ENCODE measurements around the gene PI4KB. TPM values are rescaled to one million over a fixed set of nuclear protein-coding genes. Genes with fewer than 3 reads are reported as not detected.

PI4KB gene
- 172 and 273 TPM in 2 replicates for total RNA-seq (2011; cell fraction: chromatin; rRNA removed; ENCODE audit: low replicate concordance)
- total RNA-seq (2011; cell fraction: nucleolus; rRNA removed), result 144 and 147 TPM in 2 replicates
- total RNA-seq (2011; cell fraction: nucleoplasm; rRNA removed), result 134 and 144 TPM in 2 replicates
- 45.1 and 62.4 TPM in 2 replicates for total RNA-seq (2014; rRNA removed)
- total RNA-seq (2014; rRNA removed; fragmentation: Illumina TruSeq; extraction: Trizol), result 20.5 and 27.9 TPM in 2 replicates
- total RNA-seq (2015; rRNA removed; fragmentation: Illumina TruSeq; extraction: Trizol), result 30.1 and 32.8 TPM in 2 replicates
- 51.8 and 54.3 TPM in 2 replicates for total RNA-seq (2021)
- polyA plus RNA-seq (2011; rRNA removed), result 65.4 and 78.3 TPM in 2 replicates
- polyA plus RNA-seq (2011; cell fraction: cytosol; rRNA removed), result 75.5 and 76.8 TPM in 2 replicates
- polyA plus RNA-seq (2011; cell fraction: nucleus; rRNA removed), result 206 and 207 TPM in 2 replicates
- 38.3 and 59.7 TPM in 2 replicates for polyA plus RNA-seq (2012)
- polyA plus RNA-seq (2014; fragmentation: Illumina TruSeq; extraction: Trizol), result 55.8 and 58.0 TPM in 2 replicates
- polyA plus RNA-seq (2014; fragmentation: Nextera tagmentation; extraction: Ambion mirVana), result 1 to 10 TPM; 3.1 to 8.9 TPM
- 45.9 and 67.2 TPM in 2 replicates for polyA plus RNA-seq (2014; rRNA removed)
- 89.6 and 112 TPM in 2 replicates for polyA minus RNA-seq (2011; rRNA and poly(A)+ RNA removed)
- polyA minus RNA-seq (2011; cell fraction: cytosol; rRNA and poly(A)+ RNA removed), result 33.2 and 48.9 TPM in 2 replicates
- polyA minus RNA-seq (2011; cell fraction: nucleus; rRNA and poly(A)+ RNA removed), result 41.1 and 46.8 TPM in 2 replicates
- Bru-seq, nascent RNA, result percentile 72 among the genes with signal in this experiment
- BruChase-seq, experiment 1, labeled RNA remaining after a 2-hour chase, result percentile 73 among the genes with signal in this experiment
- percentile 76 among the genes with signal in this experiment for BruChase-seq, experiment 2, labeled RNA remaining after a 6-hour chase
- long read RNA-seq, experiment 1, transcript PI4KB-203 (11 exons, 3,934 nt), result major isoform, 20 of 614 reads
- long read RNA-seq, experiment 1, transcript PI4KB-201 (13 exons, 3,331 nt), result minor isoform, 7 of 614 reads
- long read RNA-seq, experiment 1, partial matches to known transcripts, result 488 of 614 reads
- long read RNA-seq, experiment 1, other reads (novel, unspliced or antisense), result 94 of 614 reads
- long read RNA-seq, experiment 2, transcript PI4KB-203 (11 exons, 3,934 nt), result major isoform, 24 of 76 reads
- long read RNA-seq, experiment 2, partial matches to known transcripts, result 14 of 76 reads
- long read RNA-seq, experiment 2, other reads (novel, unspliced or antisense), result 33 of 76 reads
- long read RNA-seq, experiment 3, transcript PI4KB-203 (11 exons, 3,934 nt), result major isoform, 5 of 22 reads
- long read RNA-seq, experiment 3, partial matches to known transcripts, result 6 of 22 reads
- long read RNA-seq, experiment 3, other reads (novel, unspliced or antisense), result 11 of 22 reads

DNA sequence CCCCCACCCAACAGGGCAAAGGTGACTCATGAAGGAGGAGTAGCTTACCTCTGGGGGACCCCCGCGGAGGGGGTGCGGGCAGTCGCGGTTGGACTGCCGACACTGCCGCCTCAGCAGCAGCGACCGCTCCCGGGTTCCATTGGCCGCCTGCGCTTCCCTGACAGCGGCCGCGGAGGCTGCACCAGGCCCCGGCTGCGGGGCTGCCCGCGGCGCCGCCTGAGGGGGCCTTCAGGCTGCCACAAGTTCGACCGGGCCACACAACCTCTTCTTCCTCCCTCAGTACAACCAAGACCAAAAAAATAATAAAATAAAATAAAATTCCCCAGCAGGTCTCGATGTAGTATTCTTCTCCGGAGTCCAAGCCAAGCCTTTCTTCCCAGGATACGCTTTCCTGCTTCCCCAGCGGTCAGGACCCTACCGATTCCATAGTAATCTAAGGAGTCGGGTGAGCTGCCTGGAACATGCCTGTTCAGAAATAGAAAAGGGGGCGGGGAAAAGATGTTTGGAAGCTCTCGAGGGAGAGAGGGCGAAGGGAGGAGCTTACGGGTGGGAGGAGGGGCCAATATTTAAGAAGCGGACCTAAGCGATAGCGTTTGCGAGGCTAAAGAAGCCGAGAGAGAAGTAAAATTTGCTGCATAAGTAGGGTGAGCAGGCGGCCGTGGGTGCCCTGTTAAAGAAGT, at the start of gene PI4KB:
Gene PI4KB (minus strand): TSS at position 194 of the 680 bp plus-strand sequence. CDS start 10,935 bp downstream, outside the sequence.
- peak within 1 kb of the TSS; percentile 97 for H2AFZ ChIP-seq (ENCODE audit: low read depth, low read length)
- BruUV-seq (replicated peaks), result no TSS peak
- FAIRE-seq (peak; percentile 97), DNase-seq (ENCODE audit: extremely low read depth in 1 of 4, low spot score in 3 of 4) (peak; percentile 93 to 98 (median 96)), ATAC-seq (peak; percentile 92)
- no peaks in the 10 kb centered on the region for H3K27me3 ChIP-seq (ENCODE audit: control insufficient read depth in 2 of 2, insufficient read depth in 2 of 2, low read length in 2 of 2)
- intact Hi-C loops (cut with micrococcal nuclease), result loop anchor here (1.0 kb wide), 1 partner anchor 16 kb away; no protein-coding TSS in a partner anchor
- peak within 1 kb of the TSS; percentile 72 to 94 for H3K9ac ChIP-seq (ENCODE audit: insufficient read depth in 1 of 2, low read depth in 2 of 2, low read length in 2 of 2)
- no peaks in the 10 kb centered on the region for H3K9me1 ChIP-seq (ENCODE audit: control insufficient read depth, insufficient read depth, low read length)
- CTCF ChIA-PET (ENCODE audit: low intra/inter-chr PET ratio), result no interaction called here
- peak within 1 kb of the TSS; percentile 86 for H3K27ac ChIP-seq (ENCODE audit: extremely low read depth, low read depth, low read length)
- peak within 1 kb of the TSS; percentile 97 for H3K4me2 ChIP-seq (ENCODE audit: insufficient read depth, low read length)
- peaks cover 21% of the 10 kb centered on the region for H3K36me3 ChIP-seq (ENCODE audit: control insufficient read depth, insufficient read depth, low read length)
- H4K20me1 ChIP-seq (replicated peaks; ENCODE audit: control insufficient read depth, insufficient read depth, low read length), result 0 out of 2 replicates have a peak, but pooled peaks cover 5% of the 10 kb centered on the region
- under 1% methylated on average over 37 of the region's 40 CpGs for WGBS (ENCODE audit: insufficient coverage, low coverage, missing lambda C conversion rate)
- peaks cover 34% of the 10 kb centered on the region for H3K79me2 ChIP-seq (ENCODE audit: control insufficient read depth, insufficient read depth, low read length)
- H3K4me1 ChIP-seq (replicated peaks in 1 of 2; ENCODE audit: control insufficient read depth in 2 of 2, insufficient read depth in 2 of 2, low read length in 2 of 2), result peaks cover 3 to 29% of the 10 kb centered on the region in 2 experiments; a peak in 3 of 5 replicates
- in situ Hi-C loops (cut with MboI), result no loop called here
- no peaks in the 10 kb centered on the region for H3K9me3 ChIP-seq (replicated peaks; ENCODE audit: control insufficient read depth, insufficient read depth, low read depth, low read length)
- POLR2A ChIA-PET, result interaction anchor here (0.7 to 12.6 kb wide), 15 partner anchors 9 to 439 kb away, joined by 3 to 156 read pairs (median 6); partner anchors contain the start of genes PSMB4 and RFX5
- H3K4me3 ChIP-seq, result peak within 1 kb of the TSS; percentile 55
- TF ChIP-seq ZNF224 (CRISPR knock-in tag; IDR thresholded peaks at IDR 0.05) (no peak), CHCHD3 (CRISPR knock-in tag; IDR thresholded peaks at IDR 0.05) (no peak), FUS (optimal IDR thresholded peaks at IDR 0.05; ENCODE audit: low read depth, low read length) (no peak), ZNF316 (IDR thresholded peaks at IDR 0.05) (no peak), TRIM28 (IDR thresholded peaks at IDR 0.05) (no peak), ZNF586 (CRISPR knock-in tag; conservative IDR thresholded peaks at IDR 0.05) (no peak), ELF1 (tag; IDR thresholded peaks at IDR 0.05) (peak; percentile 57; the same call in 1 of the 2 replicates), ZFX (CRISPR knock-in tag; IDR thresholded peaks at IDR 0.05) (peak; percentile 83), ZNF561 (CRISPR knock-in tag; conservative IDR thresholded peaks at IDR 0.05) (no peak), THRA (IDR thresholded peaks at IDR 0.05) (no peak), ATF7 (IDR thresholded peaks at IDR 0.05) (peak; percentile 43; the same call in 1 of the 2 replicates)
- TF ChIP-seq, protein P1, sequence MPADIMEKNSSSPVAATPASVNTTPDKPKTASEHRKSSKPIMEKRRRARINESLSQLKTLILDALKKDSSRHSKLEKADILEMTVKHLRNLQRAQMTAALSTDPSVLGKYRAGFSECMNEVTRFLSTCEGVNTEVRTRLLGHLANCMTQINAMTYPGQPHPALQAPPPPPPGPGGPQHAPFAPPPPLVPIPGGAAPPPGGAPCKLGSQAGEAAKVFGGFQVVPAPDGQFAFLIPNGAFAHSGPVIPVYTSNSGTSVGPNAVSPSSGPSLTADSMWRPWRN (IDR thresholded peaks at IDR 0.05; ENCODE audit: low read depth), result no peak
- TF ChIP-seq, protein P2, sequence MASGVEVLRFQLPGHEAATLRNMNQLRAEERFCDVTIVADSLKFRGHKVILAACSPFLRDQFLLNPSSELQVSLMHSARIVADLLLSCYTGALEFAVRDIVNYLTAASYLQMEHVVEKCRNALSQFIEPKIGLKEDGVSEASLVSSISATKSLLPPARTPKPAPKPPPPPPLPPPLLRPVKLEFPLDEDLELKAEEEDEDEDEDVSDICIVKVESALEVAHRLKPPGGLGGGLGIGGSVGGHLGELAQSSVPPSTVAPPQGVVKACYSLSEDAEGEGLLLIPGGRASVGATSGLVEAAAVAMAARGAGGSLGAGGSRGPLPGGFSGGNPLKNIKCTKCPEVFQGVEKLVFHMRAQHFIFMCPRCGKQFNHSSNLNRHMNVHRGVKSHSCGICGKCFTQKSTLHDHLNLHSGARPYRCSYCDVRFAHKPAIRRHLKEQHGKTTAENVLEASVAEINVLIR (CRISPR knock-in tag; IDR thresholded peaks at IDR 0.05), result no peak
